NCI-H446 treated with DMSO at 0.1 percent for 48 hours (cell line): ENCODE results near the gene MRPS24.

Experiments used
- DNase-seq: peaks from one replicate; lab custom pipeline; 2025; lab: John Stamatoyannopoulos, UW

Gene MRPS24

GRCh38 chr7:43877968-43878864 is 8.9 kb upstream of the MRPS24 start:
- no peak for DNase-seq

GRCh38 chr7:43876976-43877745 is 7.8 kb upstream of the MRPS24 start:
- DNase-seq: no peak

GRCh38 chr7:43876241-43876640 is 6.9 kb upstream of the MRPS24 start:
- DNase-seq: no peak

- DNase-seq: no peak
Measured at GRCh38 chr7:43873300-43873699, 4.0 kb upstream of the MRPS24 start.

- DNase-seq: no peak
Measured at GRCh38 chr7:43872406-43873110, 3.2 kb upstream of the MRPS24 start.

- DNase-seq: no peak
Measured at GRCh38 chr7:43871064-43871463, 1.7 kb upstream of the MRPS24 start.

- DNase-seq: no peak
Measured at GRCh38 chr7:43870316-43870715, 999 bp upstream of the MRPS24 start.

GRCh38 chr7:43869867-43870240 is 537 bp upstream of the MRPS24 start:
- no peak for DNase-seq

GRCh38 chr7:43868681-43869005 is 674 bp downstream of the MRPS24 start:
- DNase-seq: no peak

GRCh38 chr7:43868181-43868580 is 1.1 kb downstream of the MRPS24 start:
- no peak for DNase-seq

- DNase-seq: no peak
Measured at GRCh38 chr7:43865277-43865676, 4.0 kb downstream of the MRPS24 start.

- DNase-seq: no peak
Measured at GRCh38 chr7:43864126-43864525, 5.2 kb downstream of the MRPS24 start.

- DNase-seq: no peak
Measured at GRCh38 chr7:43856996-43857395, 12.3 kb downstream of the MRPS24 start.

GRCh38 chr7:43856316-43856715 is 13.0 kb downstream of the MRPS24 start:
- no peak for DNase-seq

GRCh38 chr7:43855176-43855575 is 14.1 kb downstream of the MRPS24 start:
- DNase-seq: no peak

- DNase-seq: no peak
Measured at GRCh38 chr7:43851805-43852204, 17.5 kb downstream of the MRPS24 start.

- DNase-seq: no peak
Measured at GRCh38 chr7:43850348-43851116, 18.8 kb downstream of the MRPS24 start.

GRCh38 chr7:43849047-43849446 is 20.3 kb downstream of the MRPS24 start:
- DNase-seq: no peak

GRCh38 chr7:43847496-43847895 is 21.8 kb downstream of the MRPS24 start:
- no peak for DNase-seq

- DNase-seq: no peak
Measured at GRCh38 chr7:43844662-43845061, 24.7 kb downstream of the MRPS24 start.

- DNase-seq: no peak
Measured at GRCh38 chr7:43844257-43844656, 25.1 kb downstream of the MRPS24 start.

- no peak for DNase-seq
Measured at GRCh38 chr7:43843296-43843695, 26.0 kb downstream of the MRPS24 start.
